Mammary epithelial cell (primary cell): ENCODE results near the gene TLN1.

Experiments used
- EZH2 ChIP-seq: IDR thresholded peaks from 2 replicates; pipeline ENCODE4 v1.6.1; 2012; ENCODE audit warnings: low read length, inconsistent platforms, borderline replicate concordance
- TF ChIP-seq, protein P1 (sequence below), 2 donors: IDR thresholded peaks in 1 of 2; conservative IDR thresholded peaks in 1 of 2; 2 replicates each; pipeline ENCODE4 v1.5.1; 2011 to 2012; ENCODE audit warnings: inconsistent platforms in 2 of 2, low read length in 2 of 2, mild to moderate bottlenecking in 2 of 2, control low read depth in 1 of 2, low read depth in 1 of 2; ENCODE audit not compliant: insufficient read depth in 1 of 2; ENCODE audit errors: extremely low read depth in 1 of 2

DNA sequence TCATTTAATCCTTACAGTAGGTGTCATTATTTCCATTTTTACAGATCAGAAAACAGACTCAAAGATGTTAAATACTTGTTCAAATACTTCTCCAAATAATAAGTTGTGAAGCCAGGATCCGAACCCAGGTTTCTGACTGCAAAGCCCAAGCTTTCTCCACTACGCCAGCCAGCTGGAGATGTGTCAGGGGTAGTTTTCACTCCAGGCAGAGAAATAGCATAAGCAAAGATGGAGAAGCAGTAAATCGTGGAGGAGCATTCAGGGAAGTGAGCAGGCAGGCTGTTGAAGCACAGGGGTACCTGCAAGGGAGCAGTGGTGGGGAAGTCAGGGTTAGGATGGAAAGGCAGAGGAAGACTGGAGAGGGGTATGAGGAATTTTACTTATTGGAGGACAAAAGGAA, 2.9 kb downstream of the TLN1 start:
- TF ChIP-seq, protein P1, sequence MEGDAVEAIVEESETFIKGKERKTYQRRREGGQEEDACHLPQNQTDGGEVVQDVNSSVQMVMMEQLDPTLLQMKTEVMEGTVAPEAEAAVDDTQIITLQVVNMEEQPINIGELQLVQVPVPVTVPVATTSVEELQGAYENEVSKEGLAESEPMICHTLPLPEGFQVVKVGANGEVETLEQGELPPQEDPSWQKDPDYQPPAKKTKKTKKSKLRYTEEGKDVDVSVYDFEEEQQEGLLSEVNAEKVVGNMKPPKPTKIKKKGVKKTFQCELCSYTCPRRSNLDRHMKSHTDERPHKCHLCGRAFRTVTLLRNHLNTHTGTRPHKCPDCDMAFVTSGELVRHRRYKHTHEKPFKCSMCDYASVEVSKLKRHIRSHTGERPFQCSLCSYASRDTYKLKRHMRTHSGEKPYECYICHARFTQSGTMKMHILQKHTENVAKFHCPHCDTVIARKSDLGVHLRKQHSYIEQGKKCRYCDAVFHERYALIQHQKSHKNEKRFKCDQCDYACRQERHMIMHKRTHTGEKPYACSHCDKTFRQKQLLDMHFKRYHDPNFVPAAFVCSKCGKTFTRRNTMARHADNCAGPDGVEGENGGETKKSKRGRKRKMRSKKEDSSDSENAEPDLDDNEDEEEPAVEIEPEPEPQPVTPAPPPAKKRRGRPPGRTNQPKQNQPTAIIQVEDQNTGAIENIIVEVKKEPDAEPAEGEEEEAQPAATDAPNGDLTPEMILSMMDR (conservative IDR thresholded peaks at IDR 0.05 in 1 of 2, IDR thresholded peaks at IDR 0.05 in 1 of 2; ENCODE audit: extremely low read depth in 1 of 2, insufficient read depth in 1 of 2, low read depth in 1 of 2, low read length in 2 of 2): no peak
- TF ChIP-seq EZH2: no peak
